B cell (primary cell): Measurements from ENCODE around the gene NGEF. TPM values are rescaled to one million over a fixed set of nuclear protein-coding genes. Genes with fewer than 3 reads are reported as not detected.

Source experiments
- ATAC-seq: fragments of 200-7000 bp; cut with Tn5 transposase; one replicate; pipeline ENCODE4 v1.10.0; 2021; ENCODE audit warnings: low read depth, mild to moderate bottlenecking, moderate number of reproducible peaks, moderate library complexity
- CTCF ChIA-PET: fragments of 350-600 bp; sonication (Branson Sonifier 250); formaldehyde crosslinking; loops from one replicate; lab custom pipeline; 2021; ENCODE audit warnings: antibody characterized with exemption, inconsistent platforms; lab: Charles Lee
- POLR2A ChIA-PET: fragments of 350-600 bp; sonication (Branson Sonifier 250); formaldehyde crosslinking; loops from one replicate; lab custom pipeline; 2021; ENCODE audit warnings: antibody characterized with exemption; lab: Charles Lee
- DNase-seq: peaks from one replicate; pipeline ENCODE4 v3.0.0; 2013
- H2AFZ ChIP-seq: 2 replicates; pipeline ENCODE4 v1.6.1; 2012; ENCODE audit warnings: mild to moderate bottlenecking, low read depth, low read length; ENCODE audit not compliant: insufficient read depth, poor library complexity, severe bottlenecking
- H3K27ac ChIP-seq, 2 donors: 1 replicate in 1 of 2; 2 replicates in 1 of 2; pipeline ENCODE4 v1.5.1; 2012 to 2013; ENCODE audit warnings: low read length in 2 of 2, mild to moderate bottlenecking in 2 of 2, moderate library complexity in 1 of 2
- H3K27me3 ChIP-seq, 4 experiments: fragments of 200-600 bp in 1 of 4; sonication (generic) in 1 of 4; replicated peaks in 1 of 4; 1 replicate in 2 of 4; 2 replicates in 2 of 4; pipeline versions ENCODE4 v1.6.1 to v1.7.0; 2013 to 2016; ENCODE audit warnings: low read length in 3 of 4, mild to moderate bottlenecking in 2 of 4, mixed read lengths in 1 of 4, moderate library complexity in 1 of 4; ENCODE audit not compliant: insufficient read depth in 4 of 4, control insufficient read depth in 3 of 4; ENCODE audit errors: control extremely low read depth in 1 of 4
- H3K36me3 ChIP-seq, 2 experiments: replicated peaks in 1 of 2; 1 replicate in 1 of 2; 2 replicates in 1 of 2; pipeline versions ENCODE4 v1.6.1 to v1.7.1; 2013; ENCODE audit warnings: low read length in 1 of 2; ENCODE audit not compliant: insufficient read depth in 2 of 2, control insufficient read depth in 1 of 2; ENCODE audit errors: control extremely low read depth in 1 of 2, extremely low read depth in 1 of 2
- H3K4me1 ChIP-seq, 2 donors: fragments of 200-600 bp in 1 of 2; sonication (generic) in 1 of 2; 1 replicate in 1 of 2; 2 replicates in 1 of 2; pipeline versions ENCODE4 v1.5.1 to v1.6.1; 2013 to 2017; ENCODE audit warnings: low read length in 2 of 2; ENCODE audit not compliant: control insufficient read depth in 2 of 2, insufficient read depth in 2 of 2
- H3K4me2 ChIP-seq: replicated peaks from 2 replicates; pipeline ENCODE3; 2012; ENCODE audit warnings: mild to moderate bottlenecking, low read depth, low read length; ENCODE audit not compliant: poor library complexity, severe bottlenecking
- H3K4me3 ChIP-seq, 5 experiments: fragments of 200-600 bp in 1 of 5; sonication (generic) in 1 of 5; 1 replicate in 3 of 5; 2 replicates in 2 of 5; pipeline versions ENCODE4 v1.5.1 to v1.7.0; 2011 to 2016; ENCODE audit warnings: low read length in 4 of 5, mild to moderate bottlenecking in 4 of 5, low read depth in 2 of 5, control low read depth in 1 of 5, moderate library complexity in 1 of 5; ENCODE audit not compliant: insufficient read depth in 1 of 5; ENCODE audit errors: control extremely low read depth in 1 of 5, extremely low read depth in 1 of 5
- H3K79me2 ChIP-seq: fragments of 200-600 bp; sonication (generic); one replicate; pipeline ENCODE4 v1.6.0; 2016; ENCODE audit warnings: low read length; ENCODE audit not compliant: control insufficient read depth, insufficient read depth
- H3K9ac ChIP-seq: fragments of 200-600 bp; sonication (generic); 2 replicates; pipeline ENCODE4 v1.6.1; 2017; ENCODE audit warnings: mild to moderate bottlenecking, low read length, moderate library complexity
- H3K9me3 ChIP-seq, 3 donors: one replicate each; pipeline versions ENCODE4 v1.6.1 to v1.7.1; 2013; ENCODE audit warnings: low read length in 2 of 3; ENCODE audit not compliant: control insufficient read depth in 2 of 3, insufficient read depth in 1 of 3; ENCODE audit errors: control extremely low read depth in 1 of 3
- H4K20me1 ChIP-seq: 2 replicates; pipeline ENCODE4 v1.6.0; 2012; ENCODE audit warnings: mild to moderate bottlenecking, low read length; ENCODE audit not compliant: insufficient read depth, control insufficient read depth, poor library complexity, severe bottlenecking
- H3K27ac Mint-ChIP-seq: one replicate; pipeline ENCODE4 v1.8.0; 2021; ENCODE audit warnings: mixed read lengths
- H3K27me3 Mint-ChIP-seq: one replicate; pipeline ENCODE4 v1.8.0; 2021; ENCODE audit warnings: mixed read lengths
- H3K4me1 Mint-ChIP-seq: one replicate; pipeline ENCODE4 v1.8.0; 2021; ENCODE audit warnings: mixed read lengths
- H3K4me3 Mint-ChIP-seq: one replicate; pipeline ENCODE4 v1.8.0; 2021; ENCODE audit warnings: mixed read lengths
- H3K9me3 Mint-ChIP-seq: one replicate; pipeline ENCODE4 v1.8.0; 2022; ENCODE audit warnings: mixed read lengths; ENCODE audit not compliant: insufficient read depth
- EZH2 ChIP-seq: IDR thresholded peaks from 2 replicates; pipeline ENCODE4 v1.6.1; 2012; ENCODE audit warnings: borderline replicate concordance, low read depth, mild to moderate bottlenecking, moderate library complexity, low read length; ENCODE audit not compliant: insufficient read depth, poor library complexity, severe bottlenecking
- WGBS: methylation state at CpG from one replicate; pipeline ENCODE4 v1.1.5; 2013; ENCODE audit warnings: missing lambda C conversion rate; ENCODE audit not compliant: insufficient coverage; 5-methylcytosine and 5-hydroxymethylcytosine counted together
- intact Hi-C: fragments of 100-400 bp; cut with micrococcal nuclease; formaldehyde crosslinking; loops from one replicate; pipeline ENCODE4 v1.10.0; 2022
- polyA plus RNA-seq: library from polyadenylated mRNA; depleted of rRNA; stranded (reverse); fragments of >200 nt; gene quantifications from 2 replicates; pipeline ENCODE4 v1.2.3, GENCODE V29; 2012
- total RNA-seq, 2 donors: library from RNA; stranded (reverse); fragments of 120-200 nt in 1 of 2; gene quantifications; 1 replicate in 1 of 2; 2 replicates in 1 of 2; pipeline versions ENCODE4 v1.2.3 to v1.2.4, GENCODE V29; 2013 to 2022
- TF ChIP-seq, protein P1 (sequence below): fragments of 200-600 bp; IDR thresholded peaks from one replicate; pipeline ENCODE4 v1.8.0; 2022; ENCODE audit warnings: antibody characterized with exemption, mild to moderate bottlenecking

Gene NGEF
- total and polyA plus RNA-seq, 2 donors (not counting 1 experiment from before 2014, with no cell fraction given), result not detected

GRCh38 chr2:232900811-232901735 lies 112.0 kb downstream of the NGEF start:
- ATAC-seq (no peak), DNase-seq (no peak)
- no peak overlapping the region for H3K4me3 Mint-ChIP-seq
- no peak overlapping the region for H3K27ac Mint-ChIP-seq
- no peak overlapping the region for H3K27ac ChIP-seq
- no peaks in the 10 kb centered on the region for H3K36me3 ChIP-seq
- H3K4me3 ChIP-seq, result no peak overlapping the region
- H3K79me2 ChIP-seq, result no peaks in the 10 kb centered on the region
- H3K4me2 ChIP-seq, result no peak overlapping the region
- CTCF ChIA-PET, result interaction anchor here (0.6 kb wide), 1 partner anchor 31 kb away, joined by 3 read pairs; no protein-coding TSS in a partner anchor
- H3K4me1 ChIP-seq, result no peaks in the 10 kb centered on the region
- TF ChIP-seq, protein P1, sequence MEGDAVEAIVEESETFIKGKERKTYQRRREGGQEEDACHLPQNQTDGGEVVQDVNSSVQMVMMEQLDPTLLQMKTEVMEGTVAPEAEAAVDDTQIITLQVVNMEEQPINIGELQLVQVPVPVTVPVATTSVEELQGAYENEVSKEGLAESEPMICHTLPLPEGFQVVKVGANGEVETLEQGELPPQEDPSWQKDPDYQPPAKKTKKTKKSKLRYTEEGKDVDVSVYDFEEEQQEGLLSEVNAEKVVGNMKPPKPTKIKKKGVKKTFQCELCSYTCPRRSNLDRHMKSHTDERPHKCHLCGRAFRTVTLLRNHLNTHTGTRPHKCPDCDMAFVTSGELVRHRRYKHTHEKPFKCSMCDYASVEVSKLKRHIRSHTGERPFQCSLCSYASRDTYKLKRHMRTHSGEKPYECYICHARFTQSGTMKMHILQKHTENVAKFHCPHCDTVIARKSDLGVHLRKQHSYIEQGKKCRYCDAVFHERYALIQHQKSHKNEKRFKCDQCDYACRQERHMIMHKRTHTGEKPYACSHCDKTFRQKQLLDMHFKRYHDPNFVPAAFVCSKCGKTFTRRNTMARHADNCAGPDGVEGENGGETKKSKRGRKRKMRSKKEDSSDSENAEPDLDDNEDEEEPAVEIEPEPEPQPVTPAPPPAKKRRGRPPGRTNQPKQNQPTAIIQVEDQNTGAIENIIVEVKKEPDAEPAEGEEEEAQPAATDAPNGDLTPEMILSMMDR, result no peak
- no peak for TF ChIP-seq EZH2
- no peak overlapping the region for H2AFZ ChIP-seq
- intact Hi-C loops, result no loop called here
- H3K27me3 ChIP-seq, result peaks cover 0 to 4% (median 0%) of the 10 kb centered on the region in 4 experiments
- no peaks in the 10 kb centered on the region for H4K20me1 ChIP-seq
- POLR2A ChIA-PET, result no interaction called here
- no peaks in the 10 kb centered on the region for H3K27me3 Mint-ChIP-seq
- H3K9ac ChIP-seq, result no peak overlapping the region
- peaks cover 0 to 10% (median 0%) of the 10 kb centered on the region in 3 donors for H3K9me3 ChIP-seq
- H3K4me1 Mint-ChIP-seq, result no peaks in the 10 kb centered on the region
- no peaks in the 10 kb centered on the region for H3K9me3 Mint-ChIP-seq
- WGBS, result 70% methylated on average over 40 of the region's 43 CpGs
